Dendritic cell treated with granulocyte-macrophage colony-stimulating factor and Interleukin-4, amounts not matched to agents 40 ng/mL and 50 ng/mL, for 4 days (primary cell): Measurements from ENCODE around the gene ABCC9.
"Not testable (repeated sequence)": the region's sequence is repeated elsewhere in the genome, so short reads cannot be mapped to it uniquely, and the experiment has no call there.

Source experiments
- H3K27ac Mint-ChIP-seq: one replicate; pipeline ENCODE4 v1.8.0; 2022; ENCODE audit warnings: mild to moderate bottlenecking, mixed read lengths
- H3K27me3 Mint-ChIP-seq: one replicate; pipeline ENCODE4 v1.8.0; 2022; ENCODE audit warnings: mild to moderate bottlenecking, mixed read lengths
- H3K36me3 Mint-ChIP-seq: one replicate; pipeline ENCODE4 v1.8.0; 2022; ENCODE audit warnings: low read depth, mixed read lengths
- H3K4me1 Mint-ChIP-seq: one replicate; pipeline ENCODE4 v1.8.0; 2022; ENCODE audit warnings: low read depth, mixed read lengths
- H3K4me3 Mint-ChIP-seq: one replicate; pipeline ENCODE4 v1.8.0; 2022; ENCODE audit warnings: mild to moderate bottlenecking, moderate library complexity, mixed read lengths
- H3K9me3 Mint-ChIP-seq: one replicate; pipeline ENCODE4 v1.8.0; 2022; ENCODE audit warnings: mixed read lengths
- intact Hi-C: fragments of 100-400 bp; cut with micrococcal nuclease; formaldehyde crosslinking; loops from one replicate; pipeline ENCODE4 v1.15.0; 2022

Gene ABCC9

DNA sequence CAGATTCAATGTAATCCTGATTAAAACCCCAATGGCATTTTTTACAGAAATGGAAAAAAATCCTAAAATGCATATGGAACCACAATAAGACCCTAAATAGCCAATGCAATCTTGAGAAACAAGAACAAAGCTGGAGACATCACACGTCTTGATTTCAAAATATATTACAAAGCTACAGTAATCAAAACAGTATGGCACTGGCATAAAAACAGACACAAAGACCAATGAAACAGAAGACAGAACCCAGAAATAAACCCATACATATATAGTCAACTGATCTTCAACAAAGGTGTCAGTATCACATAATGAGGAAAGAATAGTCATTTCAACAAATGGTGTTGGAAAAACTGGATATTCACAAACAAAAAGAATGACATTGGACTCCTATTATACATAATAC, 9.4 kb upstream of the ABCC9 start:
- intact Hi-C loops: no loop called here
- H3K9me3 Mint-ChIP-seq: peaks cover 28% of the 10 kb centered on the region
- no peak overlapping the region for H3K27ac Mint-ChIP-seq
- no peaks in the 10 kb centered on the region for H3K36me3 Mint-ChIP-seq
- H3K27me3 Mint-ChIP-seq: no peaks in the 10 kb centered on the region
- no peak overlapping the region for H3K4me3 Mint-ChIP-seq
- H3K4me1 Mint-ChIP-seq: no peaks in the 10 kb centered on the region

DNA sequence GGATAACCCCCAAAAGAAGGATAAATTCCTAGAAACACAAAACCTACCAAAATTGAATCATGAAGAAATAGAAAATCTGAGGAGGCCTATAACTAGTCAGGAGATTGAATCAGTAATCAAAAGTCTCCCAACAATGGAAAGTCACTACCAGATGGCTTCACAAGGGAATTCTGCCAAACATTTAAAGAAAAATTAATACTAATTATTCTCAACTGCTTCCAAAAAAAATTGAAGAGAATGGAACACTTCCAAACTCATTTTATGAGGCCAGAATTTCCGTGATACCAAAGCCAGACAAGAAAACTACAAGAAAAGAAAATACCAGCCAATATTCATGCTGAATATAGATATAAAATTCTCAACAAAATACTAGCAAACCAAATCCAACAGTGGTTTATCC, 7.8 kb upstream of the ABCC9 start:
- H3K9me3 Mint-ChIP-seq: peaks cover 28% of the 10 kb centered on the region
- H3K27ac Mint-ChIP-seq: no peak overlapping the region
- H3K27me3 Mint-ChIP-seq: peaks cover 1% of the 10 kb centered on the region
- no peaks in the 10 kb centered on the region for H3K4me1 Mint-ChIP-seq
- no peak overlapping the region for H3K4me3 Mint-ChIP-seq
- intact Hi-C loops: no loop called here
- no peaks in the 10 kb centered on the region for H3K36me3 Mint-ChIP-seq

DNA sequence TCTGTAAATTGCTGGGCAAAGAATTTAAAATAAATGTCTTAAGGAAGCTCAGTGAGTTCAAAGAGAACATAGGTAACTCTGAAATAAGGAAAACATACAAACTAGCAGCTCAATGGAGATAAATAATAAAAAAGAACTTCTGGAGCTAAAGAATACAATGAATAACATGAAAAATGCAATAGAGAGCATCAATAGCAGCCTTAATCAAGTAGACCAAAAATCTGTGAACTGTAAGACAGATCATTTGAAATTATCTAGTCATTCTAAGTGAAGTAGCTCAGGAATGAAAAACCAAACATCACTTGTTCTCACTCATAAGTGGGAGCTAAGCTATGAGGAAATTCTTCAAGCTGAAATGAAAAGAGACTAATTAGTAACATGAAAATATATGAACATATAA, 5.8 kb upstream of the ABCC9 start:
- Mint-ChIP-seq H3K27me3 (peaks cover 13% of the 10 kb centered on the region), H3K9me3 (peaks cover 28% of the 10 kb centered on the region), H3K4me1 (no peaks in the 10 kb centered on the region), H3K4me3 (no peak overlapping the region), H3K36me3 (no peaks in the 10 kb centered on the region), H3K27ac (no peak overlapping the region)
- intact Hi-C loops: no loop called here

DNA sequence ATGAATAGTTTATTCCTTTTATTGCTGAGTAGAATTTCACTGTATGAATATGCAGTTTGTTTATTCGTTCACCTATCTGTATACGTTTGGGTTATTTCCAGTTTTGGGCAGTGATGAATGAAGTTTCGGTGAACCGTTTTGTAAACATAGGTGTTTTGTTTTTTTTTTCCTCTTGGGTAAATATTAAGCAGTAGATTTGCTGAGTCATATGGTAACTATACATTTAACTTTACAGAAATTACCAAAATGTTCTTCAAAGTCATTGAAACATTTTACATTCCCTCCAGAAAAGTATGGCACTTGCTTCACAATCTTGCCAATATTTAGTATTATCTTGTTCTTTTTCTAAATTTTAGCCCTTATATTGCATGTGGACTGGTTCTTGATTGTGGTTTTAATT, 3.8 kb upstream of the ABCC9 start:
- no peak overlapping the region for H3K27ac Mint-ChIP-seq
- no peak overlapping the region for H3K4me3 Mint-ChIP-seq
- no peaks in the 10 kb centered on the region for H3K36me3 Mint-ChIP-seq
- peaks cover 5% of the 10 kb centered on the region for H3K4me1 Mint-ChIP-seq
- H3K9me3 Mint-ChIP-seq: peaks cover 13% of the 10 kb centered on the region
- peaks cover 31% of the 10 kb centered on the region for H3K27me3 Mint-ChIP-seq
- intact Hi-C loops: no loop called here

DNA sequence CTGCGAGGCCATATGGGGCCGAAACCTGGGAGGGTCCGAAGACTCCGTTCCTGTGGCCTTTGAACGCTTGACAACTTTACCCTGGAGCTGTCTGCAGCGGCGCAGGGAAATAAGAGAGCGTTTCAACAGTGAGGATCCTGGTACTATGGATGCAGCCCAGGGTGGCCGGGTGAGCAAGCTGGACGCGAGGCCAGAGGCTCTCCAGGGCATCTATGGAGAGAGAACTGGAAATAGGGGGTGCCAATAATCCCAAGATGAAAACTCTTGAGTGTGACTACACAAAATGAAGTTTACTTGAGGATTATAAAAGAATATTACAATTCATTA, 1.1 kb upstream of the ABCC9 start:
- Mint-ChIP-seq H3K27me3 (peaks cover 44% of the 10 kb centered on the region), H3K4me1 (peaks cover 5% of the 10 kb centered on the region), H3K27ac (no peak overlapping the region), H3K4me3 (no peak overlapping the region), H3K9me3 (peaks cover 9% of the 10 kb centered on the region), H3K36me3 (no peaks in the 10 kb centered on the region)
- intact Hi-C loops: no loop called here

DNA sequence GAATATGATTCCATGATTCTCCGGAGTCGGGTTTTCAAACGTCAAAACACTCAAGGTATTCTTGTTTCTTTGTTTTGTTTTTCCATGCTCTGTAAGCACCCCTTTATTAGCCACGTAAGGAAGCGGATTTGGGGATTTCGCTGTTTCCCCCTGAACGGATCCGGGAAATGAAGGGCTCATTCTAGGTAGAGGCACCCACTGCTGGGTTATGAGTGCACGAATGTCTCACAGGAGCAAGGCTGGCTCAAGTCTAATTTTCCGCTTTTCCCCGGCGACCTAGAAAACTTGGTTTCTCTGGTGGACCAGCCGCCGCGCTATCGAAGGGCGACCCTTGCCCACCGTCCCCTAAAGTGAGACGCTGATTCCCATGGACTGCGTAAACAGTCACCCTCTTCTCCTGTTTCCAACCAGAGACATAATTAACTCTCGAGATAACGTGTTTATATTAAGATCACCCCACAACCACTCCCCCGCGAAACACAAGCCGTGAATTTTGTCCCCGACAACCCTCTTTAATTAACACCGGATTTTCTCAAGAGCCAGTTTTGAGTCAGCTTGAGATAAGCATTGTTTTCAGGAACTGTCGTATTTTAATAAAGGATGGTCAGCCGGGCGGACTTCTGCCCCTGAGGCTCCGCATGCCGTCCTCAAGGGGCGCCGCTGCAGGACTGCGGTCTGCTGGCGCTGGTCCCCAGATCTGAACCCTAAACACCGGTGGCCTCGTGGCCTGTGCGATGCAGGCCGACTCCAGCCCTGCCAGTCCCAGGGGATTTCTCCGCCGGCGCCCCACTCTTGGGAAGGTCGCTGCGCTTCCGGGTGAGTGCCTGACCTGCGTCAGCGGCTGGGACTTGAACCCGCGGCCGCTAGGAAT, 515 bp upstream of the ABCC9 start:
- intact Hi-C loops: no loop called here
- Mint-ChIP-seq H3K4me3 (no peak overlapping the region), H3K4me1 (peaks cover 5% of the 10 kb centered on the region)

DNA sequence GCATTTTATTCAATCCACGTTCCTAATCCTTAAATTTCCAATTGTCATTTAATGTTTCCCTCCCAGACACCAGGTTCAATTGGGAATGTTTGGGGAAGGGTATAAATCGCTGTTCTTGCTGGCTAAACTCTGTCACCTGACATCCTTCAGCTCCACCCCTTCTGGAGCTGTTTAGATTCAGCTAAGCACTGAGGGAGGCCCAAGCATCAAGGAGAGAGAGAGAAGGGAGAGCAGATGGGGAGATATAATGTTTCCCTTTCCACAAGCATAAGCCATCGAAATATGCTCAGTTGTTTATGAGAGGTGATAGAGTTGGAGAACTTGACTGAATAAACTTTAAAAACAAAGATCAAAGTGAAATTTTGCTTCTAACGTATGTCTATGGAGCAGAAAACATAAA, 1.8 kb downstream of the ABCC9 start:
- Mint-ChIP-seq H3K4me1 (peaks cover 5% of the 10 kb centered on the region), H3K27me3 (peaks cover 48% of the 10 kb centered on the region), H3K4me3 (no peak overlapping the region), H3K36me3 (no peaks in the 10 kb centered on the region), H3K9me3 (no peaks in the 10 kb centered on the region), H3K27ac (no peak overlapping the region)
- intact Hi-C loops: no loop called here

More for the DNA sequence above, 515 bp upstream of the ABCC9 start:
- peaks cover 44% of the 10 kb centered on the region for H3K27me3 Mint-ChIP-seq
- H3K36me3 Mint-ChIP-seq: no peaks in the 10 kb centered on the region
- no peak overlapping the region for H3K27ac Mint-ChIP-seq
- peaks cover 5% of the 10 kb centered on the region for H3K9me3 Mint-ChIP-seq

DNA sequence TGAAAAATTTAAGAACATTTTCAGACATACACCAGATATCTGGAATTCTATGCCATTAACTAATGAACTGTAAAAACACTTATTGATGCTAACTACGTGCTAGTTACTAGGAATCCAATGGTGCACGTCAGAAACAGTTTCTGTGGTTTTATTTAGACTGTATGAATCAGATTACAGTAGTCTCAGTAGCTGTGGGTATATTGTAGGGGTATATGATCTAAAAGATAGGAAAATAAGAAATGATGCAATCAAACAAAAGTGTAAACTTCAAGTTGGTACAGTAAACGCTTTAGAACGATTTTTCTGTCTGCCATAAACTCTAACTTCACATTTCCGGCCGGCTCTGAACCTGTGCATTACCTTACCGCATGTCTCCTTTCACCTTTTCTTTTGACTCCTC, 2.3 kb downstream of the ABCC9 start:
- H3K4me3 Mint-ChIP-seq: no peak overlapping the region
- H3K9me3 Mint-ChIP-seq: no peaks in the 10 kb centered on the region
- intact Hi-C loops: no loop called here
- H3K36me3 Mint-ChIP-seq: no peaks in the 10 kb centered on the region
- no peak overlapping the region for H3K27ac Mint-ChIP-seq
- peaks cover 45% of the 10 kb centered on the region for H3K27me3 Mint-ChIP-seq
- H3K4me1 Mint-ChIP-seq: peaks cover 5% of the 10 kb centered on the region

DNA sequence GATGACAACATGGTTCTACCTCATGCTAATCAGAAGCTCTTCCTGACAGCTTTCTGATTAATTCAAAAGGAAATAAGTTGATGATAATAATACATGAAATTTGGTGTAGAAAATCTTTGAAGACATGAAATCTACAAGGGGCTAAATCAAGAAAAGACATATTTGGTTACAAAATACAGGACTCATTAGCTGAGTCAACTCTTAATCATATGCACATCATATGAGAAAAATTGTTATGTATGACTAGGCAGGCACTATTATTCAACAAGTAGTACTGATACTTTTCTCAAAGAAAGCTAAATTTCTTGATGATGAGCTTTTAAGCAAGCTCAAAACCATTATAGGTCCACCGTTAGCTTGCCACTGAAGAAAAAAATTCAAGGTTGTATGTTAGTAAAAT, 7.1 kb downstream of the ABCC9 start:
- no peak overlapping the region for H3K4me3 Mint-ChIP-seq
- no peaks in the 10 kb centered on the region for H3K4me1 Mint-ChIP-seq
- H3K27me3 Mint-ChIP-seq: peaks cover 9% of the 10 kb centered on the region
- no peaks in the 10 kb centered on the region for H3K36me3 Mint-ChIP-seq
- no peak overlapping the region for H3K27ac Mint-ChIP-seq
- no peaks in the 10 kb centered on the region for H3K9me3 Mint-ChIP-seq
- intact Hi-C loops: no loop called here

DNA sequence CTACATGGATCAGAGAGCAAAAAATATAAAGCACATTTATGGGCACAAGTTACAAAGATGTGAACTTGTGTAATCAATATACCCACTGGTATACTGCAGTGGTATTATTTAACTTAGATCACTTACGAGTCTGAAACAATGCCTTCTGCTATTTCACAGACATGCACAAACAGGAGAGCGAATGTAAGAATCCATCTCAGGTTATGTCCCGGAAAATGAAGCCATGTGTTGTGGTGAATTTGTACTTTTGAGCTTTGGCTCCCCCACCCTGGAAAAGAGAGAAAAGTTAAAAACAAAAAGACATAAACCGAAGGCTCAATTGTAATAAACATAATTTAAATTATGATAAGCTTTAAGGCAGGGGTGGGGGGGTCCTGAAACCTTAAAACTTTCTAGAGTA, 7.6 kb downstream of the ABCC9 start:
- Mint-ChIP-seq H3K4me1 (no peaks in the 10 kb centered on the region), H3K27me3 (peaks cover 5% of the 10 kb centered on the region), H3K4me3 (no peak overlapping the region), H3K36me3 (no peaks in the 10 kb centered on the region), H3K9me3 (no peaks in the 10 kb centered on the region), H3K27ac (no peak overlapping the region)
- intact Hi-C loops: no loop called here

DNA sequence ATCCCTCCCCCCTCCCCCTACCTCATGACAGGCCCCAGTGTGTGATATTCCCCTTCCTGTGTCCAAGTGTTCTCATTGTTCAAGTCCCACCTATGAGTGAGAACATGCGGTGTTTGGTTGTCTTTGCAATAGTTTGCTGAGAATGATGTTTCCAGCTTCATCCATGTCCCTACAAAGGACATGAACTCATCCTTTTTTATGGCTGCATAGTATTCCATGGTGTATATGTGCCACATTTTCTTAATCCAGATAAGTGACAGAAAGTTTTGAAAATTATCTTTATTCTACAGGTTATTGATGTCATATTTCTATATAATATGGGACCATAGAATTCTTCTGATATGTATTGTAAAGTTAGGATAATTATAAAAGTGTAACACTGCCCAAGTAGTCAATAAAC, 11.3 kb downstream of the ABCC9 start:
- H3K27ac Mint-ChIP-seq, H3K27me3 Mint-ChIP-seq, H3K9me3 Mint-ChIP-seq, intact Hi-C loops, H3K4me1 Mint-ChIP-seq, H3K4me3 Mint-ChIP-seq, H3K36me3 Mint-ChIP-seq: not testable (repeated sequence)

DNA sequence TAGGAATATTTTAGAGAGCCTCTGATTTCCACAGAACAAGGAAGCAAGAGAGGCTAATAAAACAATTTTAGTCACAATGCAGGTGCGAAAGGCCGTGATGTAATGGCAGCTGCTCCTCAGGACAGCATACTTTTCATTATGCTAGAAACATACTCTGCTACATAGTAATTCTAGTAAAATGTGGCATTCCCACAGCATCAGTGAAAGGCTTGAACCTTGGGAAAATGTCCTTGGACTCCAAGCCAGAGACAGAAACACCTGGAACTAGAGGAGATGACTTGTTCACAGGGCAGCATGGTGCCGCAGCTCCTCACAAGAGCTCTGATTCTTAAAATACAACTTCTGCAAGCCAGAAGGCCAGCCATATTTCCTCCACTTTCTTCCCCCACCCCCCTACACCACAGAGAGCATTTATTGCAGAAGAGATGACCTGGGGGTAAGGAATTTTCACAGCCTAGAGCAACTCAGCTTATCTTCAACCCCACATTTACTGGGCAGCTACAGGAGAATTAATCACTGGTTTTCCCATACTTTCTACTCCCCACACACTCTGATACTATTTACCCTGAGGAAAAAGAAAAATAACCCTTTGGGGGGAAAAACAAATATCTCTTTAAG, 15.8 kb downstream of the ABCC9 start:
- Mint-ChIP-seq H3K9me3 (no peaks in the 10 kb centered on the region), H3K27me3 (peaks cover 2% of the 10 kb centered on the region), H3K4me1 (no peaks in the 10 kb centered on the region), H3K27ac (no peak overlapping the region), H3K4me3 (no peak overlapping the region), H3K36me3 (no peaks in the 10 kb centered on the region)
- intact Hi-C loops: no loop called here

DNA sequence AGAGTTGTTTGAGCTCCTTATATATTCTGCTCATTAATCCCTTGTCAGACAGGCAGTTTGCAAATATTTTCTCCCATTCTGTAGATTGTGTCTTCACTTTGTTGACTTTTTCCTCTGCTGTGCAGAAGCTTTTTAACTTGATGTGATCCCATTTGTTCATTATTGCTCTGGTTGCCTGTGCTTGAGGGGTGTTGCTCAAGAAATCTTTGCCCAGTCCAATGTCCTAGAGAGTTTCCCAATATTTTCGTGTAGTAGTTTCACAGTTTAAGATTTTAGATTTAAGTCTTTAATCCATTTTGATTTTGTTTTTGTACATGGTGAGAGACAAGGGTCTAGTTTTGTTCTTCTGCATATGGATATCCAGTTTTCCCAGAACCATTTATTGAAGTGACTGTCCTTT, 19.8 kb downstream of the ABCC9 start:
- Mint-ChIP-seq H3K4me1 (no peaks in the 10 kb centered on the region), H3K27ac (no peak overlapping the region), H3K27me3 (peaks cover 2% of the 10 kb centered on the region), H3K36me3 (no peaks in the 10 kb centered on the region), H3K9me3 (no peaks in the 10 kb centered on the region), H3K4me3 (no peak overlapping the region)
- intact Hi-C loops: no loop called here

DNA sequence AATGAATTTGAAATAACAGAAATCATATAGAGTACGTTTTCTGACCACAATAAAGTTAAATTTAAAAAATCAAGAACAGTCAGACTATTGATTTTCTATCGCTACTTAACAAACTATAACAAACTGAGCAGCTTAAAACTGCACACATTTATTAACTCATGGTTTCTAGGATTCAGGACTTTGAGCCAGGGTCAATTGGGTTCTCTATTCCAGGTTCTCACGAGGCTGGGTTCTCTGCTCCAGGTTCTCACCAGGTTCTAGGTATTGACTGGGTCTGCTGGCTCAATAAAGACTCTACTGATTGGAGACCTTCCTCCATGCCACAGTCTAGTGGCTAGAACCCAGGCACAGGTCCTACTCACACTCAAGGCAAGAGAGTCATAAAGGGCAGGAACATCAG, 22.8 kb downstream of the ABCC9 start:
- intact Hi-C loops: no loop called here
- H3K27ac Mint-ChIP-seq: no peak overlapping the region
- peaks cover 2% of the 10 kb centered on the region for H3K27me3 Mint-ChIP-seq
- no peaks in the 10 kb centered on the region for H3K9me3 Mint-ChIP-seq
- no peak overlapping the region for H3K4me3 Mint-ChIP-seq
- no peaks in the 10 kb centered on the region for H3K36me3 Mint-ChIP-seq
- no peaks in the 10 kb centered on the region for H3K4me1 Mint-ChIP-seq

DNA sequence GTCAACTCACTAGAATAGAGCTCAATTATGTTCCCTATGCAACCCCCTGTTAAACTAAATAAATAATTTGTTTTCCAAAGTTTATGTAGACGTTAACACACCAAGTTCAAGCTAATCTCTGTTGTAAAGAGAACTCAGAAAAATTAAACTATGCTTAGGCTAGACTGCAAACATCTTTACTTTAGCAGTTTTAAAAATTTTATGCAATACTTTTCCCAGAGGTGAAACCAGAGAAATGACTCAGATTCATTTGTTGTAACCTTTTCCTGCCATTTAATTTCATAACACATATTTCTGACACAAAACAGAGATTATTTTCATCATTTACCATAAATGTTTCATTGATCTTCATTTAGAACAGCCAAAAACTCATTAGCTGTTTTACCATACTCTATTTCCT, 27.4 kb downstream of the ABCC9 start:
- Mint-ChIP-seq H3K27me3 (no peaks in the 10 kb centered on the region), H3K36me3 (no peaks in the 10 kb centered on the region), H3K4me3 (no peak overlapping the region), H3K9me3 (no peaks in the 10 kb centered on the region), H3K4me1 (no peaks in the 10 kb centered on the region), H3K27ac (no peak overlapping the region)
- intact Hi-C loops: no loop called here
